HepG2 (cell line): Measurements from ENCODE around the gene MUSK. TPM values are rescaled to one million over a fixed set of nuclear protein-coding genes. Genes with fewer than 3 reads are reported as not detected.

ENCODE experiments used
- ATAC-seq: fragments of 200-7000 bp; cut with Tn5 transposase; 3 replicates; pipeline ENCODE4 v1.9.1; 2020; ENCODE audit warnings: mild to moderate bottlenecking, moderate library complexity
- BruUV-seq: library from RNA; stranded (reverse); fragments of 400-500 nt; replicated peaks from 2 replicates; lab custom pipeline; 2021; lab: Mats Ljungman, UMichigan
- CTCF ChIA-PET: fragments of 300-600 bp; formaldehyde crosslinking; extraction: SDS; loops from one replicate; lab custom pipeline; 2021; ENCODE audit warnings: low total read pairs, inconsistent platforms, low intra/inter-chr PET ratio; lab: Yijun Ruan, JAX
- POLR2A ChIA-PET: fragments of 350-600 bp; sonication (Branson Sonifier 250); formaldehyde crosslinking; loops from one replicate; lab custom pipeline; 2020; ENCODE audit warnings: antibody characterized with exemption, inconsistent platforms; lab: Yijun Ruan, JAX
- DNase-seq: peaks from one replicate; pipeline ENCODE4 v3.0.0-alpha.2; 2015; ENCODE audit warnings: low spot score
- FAIRE-seq: peaks from 3 replicates; lab custom pipeline; 2011; peaks lifted over from hg19 to GRCh38; lab: Jason Lieb, UNC
- H2AFZ ChIP-seq: one replicate; pipeline ENCODE4 v1.6.1; 2011; ENCODE audit warnings: low read length, inconsistent platforms
- H3K27ac ChIP-seq: fragments of 300-600 bp; 3 replicates; pipeline ENCODE4 v1.8.0; 2011; ENCODE audit warnings: mixed run types, mild to moderate bottlenecking, mixed read lengths, low read length, inconsistent platforms; ENCODE audit not compliant: insufficient read depth; ENCODE audit errors: extremely low read length
- H3K27me3 ChIP-seq, 2 experiments: fragments of 200-600 bp in 1 of 2; 2 replicates in 1 of 2; 3 replicates in 1 of 2; pipeline versions ENCODE4 v1.6.0 to v1.8.0; 2011; ENCODE audit warnings: low read length in 2 of 2, mild to moderate bottlenecking in 2 of 2, moderate library complexity in 2 of 2, inconsistent platforms in 1 of 2; ENCODE audit not compliant: insufficient read depth in 2 of 2, control insufficient read depth in 1 of 2
- H3K36me3 ChIP-seq, 2 experiments: fragments of 200-600 bp in 1 of 2; replicated peaks in 1 of 2; 2 replicates in 1 of 2; 3 replicates in 1 of 2; pipeline versions ENCODE4 v1.5.1 to v1.8.0; 2011; ENCODE audit warnings: low read length in 2 of 2, inconsistent platforms in 1 of 2; ENCODE audit not compliant: insufficient read depth in 2 of 2, control insufficient read depth in 1 of 2
- H3K4me1 ChIP-seq: 2 replicates; pipeline ENCODE4 v1.5.1; 2012; ENCODE audit warnings: low read length, inconsistent platforms; ENCODE audit not compliant: insufficient read depth
- H3K4me2 ChIP-seq: 2 replicates; pipeline ENCODE4 v1.6.0; 2011; ENCODE audit warnings: low read depth, low read length, inconsistent platforms
- H3K4me3 ChIP-seq, 3 experiments: fragments of 200-600 bp in 1 of 3; sonication (generic), shearing (Covaris generic) in 1 of 3; replicated peaks in 1 of 3; 2 replicates each; pipeline ENCODE4 v1.5.1; 2011 to 2016; ENCODE audit warnings: low read length in 3 of 3, inconsistent platforms in 2 of 3, low read depth in 2 of 3, mild to moderate bottlenecking in 2 of 3, control low read depth in 1 of 3, mixed read lengths in 1 of 3; ENCODE audit not compliant: insufficient read depth in 1 of 3
- H3K79me2 ChIP-seq: one replicate; pipeline ENCODE4 v1.6.1; 2011; ENCODE audit warnings: low read length, inconsistent platforms; ENCODE audit not compliant: insufficient read depth
- H3K9ac ChIP-seq: 2 replicates; pipeline ENCODE4 v1.6.0; 2011; ENCODE audit warnings: mild to moderate bottlenecking, low read depth, low read length, inconsistent platforms; ENCODE audit not compliant: insufficient read depth
- H3K9me3 ChIP-seq: 2 replicates; pipeline ENCODE4 v1.5.1; 2012; ENCODE audit warnings: mild to moderate bottlenecking, low read length
- H4K20me1 ChIP-seq: 2 replicates; pipeline ENCODE4 v1.6.0; 2011; ENCODE audit warnings: inconsistent platforms, mild to moderate bottlenecking, low read length, moderate library complexity; ENCODE audit not compliant: insufficient read depth
- CREBL2 ChIP-seq: sonication (generic); formaldehyde crosslinking; IDR thresholded peaks from 2 replicates; pipeline ENCODE4 v1.8.1; 2023; ENCODE audit warnings: missing genetic modification reagents, mild to moderate bottlenecking, borderline replicate concordance
- JUN ChIP-seq: sonication (generic); formaldehyde crosslinking; IDR thresholded peaks from 2 replicates; pipeline ENCODE4 v1.4.0; 2020; ENCODE audit warnings: mild to moderate bottlenecking, missing genetic modification reagents
- MED8 ChIP-seq: sonication (generic); formaldehyde crosslinking; IDR thresholded peaks from 2 replicates; pipeline ENCODE4 v1.8.1; 2023; ENCODE audit warnings: mild to moderate bottlenecking, missing genetic modification reagents; ENCODE audit not compliant: insufficient replicate concordance
- POGZ ChIP-seq: sonication (generic); formaldehyde crosslinking; IDR thresholded peaks from 2 replicates; pipeline ENCODE4 v1.4.0; 2020; ENCODE audit warnings: mild to moderate bottlenecking, missing genetic modification reagents
- PPARG ChIP-seq: conservative IDR thresholded peaks from 2 replicates; pipeline ENCODE4 v1.6.1; 2016; ENCODE audit warnings: missing biosample characterization, missing genetic modification reagents
- ZBTB21 ChIP-seq: sonication (generic); formaldehyde crosslinking; IDR thresholded peaks from 2 replicates; pipeline ENCODE4 v1.4.0; 2020; ENCODE audit warnings: missing genetic modification reagents
- ZNF329 ChIP-seq: sonication (generic); formaldehyde crosslinking; IDR thresholded peaks from 2 replicates; pipeline ENCODE4 v1.9.0; 2021; ENCODE audit warnings: low read depth, mild to moderate bottlenecking, missing genetic modification reagents
- ZNF7 ChIP-seq: IDR thresholded peaks from 2 replicates; pipeline ENCODE4 v1.6.1; 2016; ENCODE audit warnings: missing biosample characterization, missing genetic modification reagents
- ZSCAN29 ChIP-seq: sonication (generic); formaldehyde crosslinking; conservative IDR thresholded peaks from 2 replicates; pipeline ENCODE4 v1.4.0; 2020; ENCODE audit warnings: mild to moderate bottlenecking, missing genetic modification reagents
- WGBS: methylation state at CpG from one replicate; pipeline ENCODE4 v1.1.6; 2017; ENCODE audit warnings: low lambda C conversion rate; 5-methylcytosine and 5-hydroxymethylcytosine counted together
- in situ Hi-C: cut with HindIII; loops from 2 replicates; pipeline ENCODE4 v1.10.0; 2017; ENCODE audit warnings: low pct_unique_long_range_greater_than_20kb; ENCODE audit not compliant: extremely low pct_ligation_motif_present
- intact Hi-C: fragments of 100-400 bp; cut with micrococcal nuclease; formaldehyde crosslinking; loops from one replicate; pipeline ENCODE4 v1.10.0; 2022; ENCODE audit not compliant: unreplicated experiment
- polyA plus RNA-seq, 8 experiments: library from polyadenylated mRNA; depleted of rRNA in 3 of 8; stranded (reverse) in 7 of 8; unstranded in 1 of 8; fragments of >200 nt; fragmentation: Illumina TruSeq in 4 of 8; extraction: Trizol in 4 of 8; gene quantifications; 2 replicates each; pipeline versions ENCODE4 v1.2.1 to v1.2.3, GENCODE V29; 2011 to 2016; ENCODE audit warnings: low read depth in 4 of 8, missing spikeins in 1 of 8, mixed read lengths in 1 of 8; ENCODE audit not compliant: insufficient read depth in 1 of 8
- total RNA-seq, 5 experiments: library from RNA; depleted of rRNA; stranded (reverse); fragments of >200 nt; fragmentation: Illumina TruSeq; extraction: Trizol; gene quantifications; 2 replicates each; pipeline ENCODE4 v1.2.3, GENCODE V29; 2016; ENCODE audit warnings: low read depth in 1 of 5
- TF ChIP-seq, protein P1 (sequence below): IDR thresholded peaks from 2 replicates; pipeline ENCODE4 v1.6.1; 2016
- TF ChIP-seq, protein P2 (sequence below): sonication (generic); formaldehyde crosslinking; IDR thresholded peaks from 2 replicates; pipeline ENCODE4 v1.5.0; 2020; ENCODE audit warnings: mild to moderate bottlenecking, missing genetic modification reagents, borderline replicate concordance

Gene MUSK
- total and polyA plus RNA-seq, 2 of the 13 experiments (the other 11 are each of a cell fraction or from before 2014, with no cell fraction given): not detected

- no peaks in the 10 kb centered on the region for H3K36me3 ChIP-seq
- no peaks in the 10 kb centered on the region for H3K9me3 ChIP-seq
- no peak overlapping the region for H2AFZ ChIP-seq
- ChIA-PET POLR2A (no interaction called here), CTCF (no interaction called here)
- H4K20me1 ChIP-seq: no peaks in the 10 kb centered on the region
- intact Hi-C loops: no loop called here
- no peak overlapping the region for H3K4me2 ChIP-seq
- in situ Hi-C loops: loop anchor here (25.0 kb wide), 1 partner anchor 99 kb away; no protein-coding TSS in a partner anchor
- BruUV-seq: no TSS peak
- no peaks in the 10 kb centered on the region for H3K27me3 ChIP-seq
- H3K4me3 ChIP-seq: no peak overlapping the region
- ATAC-seq (no peak), DNase-seq (no peak), FAIRE-seq (no peak)
- WGBS: 3% methylated on average over 1 of the region's 1 CpG
- no peak overlapping the region for H3K27ac ChIP-seq
- H3K4me1 ChIP-seq: no peaks in the 10 kb centered on the region
- H3K79me2 ChIP-seq: no peaks in the 10 kb centered on the region
- TF ChIP-seq ZBTB21: no peak
- TF ChIP-seq, protein P1, sequence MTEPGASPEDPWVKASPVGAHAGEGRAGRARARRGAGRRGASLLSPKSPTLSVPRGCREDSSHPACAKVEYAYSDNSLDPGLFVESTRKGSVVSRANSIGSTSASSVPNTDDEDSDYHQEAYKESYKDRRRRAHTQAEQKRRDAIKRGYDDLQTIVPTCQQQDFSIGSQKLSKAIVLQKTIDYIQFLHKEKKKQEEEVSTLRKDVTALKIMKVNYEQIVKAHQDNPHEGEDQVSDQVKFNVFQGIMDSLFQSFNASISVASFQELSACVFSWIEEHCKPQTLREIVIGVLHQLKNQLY (CRISPR knock-in tag): no peak
- TF ChIP-seq, protein P2, sequence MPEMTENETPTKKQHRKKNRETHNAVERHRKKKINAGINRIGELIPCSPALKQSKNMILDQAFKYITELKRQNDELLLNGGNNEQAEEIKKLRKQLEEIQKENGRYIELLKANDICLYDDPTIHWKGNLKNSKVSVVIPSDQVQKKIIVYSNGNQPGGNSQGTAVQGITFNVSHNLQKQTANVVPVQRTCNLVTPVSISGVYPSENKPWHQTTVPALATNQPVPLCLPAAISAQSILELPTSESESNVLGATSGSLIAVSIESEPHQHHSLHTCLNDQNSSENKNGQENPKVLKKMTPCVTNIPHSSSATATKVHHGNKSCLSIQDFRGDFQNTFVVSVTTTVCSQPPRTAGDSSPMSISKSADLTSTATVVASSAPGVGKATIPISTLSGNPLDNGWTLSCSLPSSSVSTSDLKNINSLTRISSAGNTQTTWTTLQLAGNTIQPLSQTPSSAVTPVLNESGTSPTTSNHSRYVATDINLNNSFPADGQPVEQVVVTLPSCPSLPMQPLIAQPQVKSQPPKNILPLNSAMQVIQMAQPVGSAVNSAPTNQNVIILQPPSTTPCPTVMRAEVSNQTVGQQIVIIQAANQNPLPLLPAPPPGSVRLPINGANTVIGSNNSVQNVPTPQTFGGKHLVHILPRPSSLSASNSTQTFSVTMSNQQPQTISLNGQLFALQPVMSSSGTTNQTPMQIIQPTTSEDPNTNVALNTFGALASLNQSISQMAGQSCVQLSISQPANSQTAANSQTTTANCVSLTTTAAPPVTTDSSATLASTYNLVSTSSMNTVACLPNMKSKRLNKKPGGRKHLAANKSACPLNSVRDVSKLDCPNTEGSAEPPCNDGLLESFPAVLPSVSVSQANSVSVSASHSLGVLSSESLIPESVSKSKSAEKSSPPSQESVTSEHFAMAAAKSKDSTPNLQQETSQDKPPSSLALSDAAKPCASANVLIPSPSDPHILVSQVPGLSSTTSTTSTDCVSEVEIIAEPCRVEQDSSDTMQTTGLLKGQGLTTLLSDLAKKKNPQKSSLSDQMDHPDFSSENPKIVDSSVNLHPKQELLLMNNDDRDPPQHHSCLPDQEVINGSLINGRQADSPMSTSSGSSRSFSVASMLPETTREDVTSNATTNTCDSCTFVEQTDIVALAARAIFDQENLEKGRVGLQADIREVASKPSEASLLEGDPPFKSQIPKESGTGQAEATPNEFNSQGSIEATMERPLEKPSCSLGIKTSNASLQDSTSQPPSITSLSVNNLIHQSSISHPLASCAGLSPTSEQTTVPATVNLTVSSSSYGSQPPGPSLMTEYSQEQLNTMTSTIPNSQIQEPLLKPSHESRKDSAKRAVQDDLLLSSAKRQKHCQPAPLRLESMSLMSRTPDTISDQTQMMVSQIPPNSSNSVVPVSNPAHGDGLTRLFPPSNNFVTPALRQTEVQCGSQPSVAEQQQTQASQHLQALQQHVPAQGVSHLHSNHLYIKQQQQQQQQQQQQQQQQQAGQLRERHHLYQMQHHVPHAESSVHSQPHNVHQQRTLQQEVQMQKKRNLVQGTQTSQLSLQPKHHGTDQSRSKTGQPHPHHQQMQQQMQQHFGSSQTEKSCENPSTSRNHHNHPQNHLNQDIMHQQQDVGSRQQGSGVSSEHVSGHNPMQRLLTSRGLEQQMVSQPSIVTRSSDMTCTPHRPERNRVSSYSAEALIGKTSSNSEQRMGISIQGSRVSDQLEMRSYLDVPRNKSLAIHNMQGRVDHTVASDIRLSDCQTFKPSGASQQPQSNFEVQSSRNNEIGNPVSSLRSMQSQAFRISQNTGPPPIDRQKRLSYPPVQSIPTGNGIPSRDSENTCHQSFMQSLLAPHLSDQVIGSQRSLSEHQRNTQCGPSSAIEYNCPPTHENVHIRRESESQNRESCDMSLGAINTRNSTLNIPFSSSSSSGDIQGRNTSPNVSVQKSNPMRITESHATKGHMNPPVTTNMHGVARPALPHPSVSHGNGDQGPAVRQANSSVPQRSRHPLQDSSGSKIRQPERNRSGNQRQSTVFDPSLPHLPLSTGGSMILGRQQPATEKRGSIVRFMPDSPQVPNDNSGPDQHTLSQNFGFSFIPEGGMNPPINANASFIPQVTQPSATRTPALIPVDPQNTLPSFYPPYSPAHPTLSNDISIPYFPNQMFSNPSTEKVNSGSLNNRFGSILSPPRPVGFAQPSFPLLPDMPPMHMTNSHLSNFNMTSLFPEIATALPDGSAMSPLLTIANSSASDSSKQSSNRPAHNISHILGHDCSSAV: no peak
- no peak for TF ChIP-seq MED8
- no peak for TF ChIP-seq JUN (CRISPR knock-in tag)
- no peak for TF ChIP-seq ZSCAN29 (CRISPR knock-in tag)
- TF ChIP-seq POGZ (CRISPR knock-in tag): no peak
- no peak for TF ChIP-seq ZNF7 (CRISPR knock-in tag)
- no peak for TF ChIP-seq ZNF329
- TF ChIP-seq PPARG (CRISPR knock-in tag): no peak
- TF ChIP-seq CREBL2 (CRISPR knock-in tag): no peak
- TF ChIP-seq, all 625 proteins: peak for 0
- no peak overlapping the region for H3K9ac ChIP-seq
Observed at GRCh38 chr9:110763568-110763967, 95.0 kb downstream of the MUSK start.
